GM18873 (cell line): Measurements from ENCODE around the gene PARD6G.

Experiments
- ATAC-seq: cut with Tn5 transposase; IDR thresholded peaks from one replicate; pipeline ENCODE4 v1.9.1; 2021; ENCODE audit warnings: mild to moderate bottlenecking, moderate library complexity, moderate number of reproducible peaks; ENCODE audit not compliant: unreplicated experiment, low FRiP score

The PARD6G gene

DNA sequence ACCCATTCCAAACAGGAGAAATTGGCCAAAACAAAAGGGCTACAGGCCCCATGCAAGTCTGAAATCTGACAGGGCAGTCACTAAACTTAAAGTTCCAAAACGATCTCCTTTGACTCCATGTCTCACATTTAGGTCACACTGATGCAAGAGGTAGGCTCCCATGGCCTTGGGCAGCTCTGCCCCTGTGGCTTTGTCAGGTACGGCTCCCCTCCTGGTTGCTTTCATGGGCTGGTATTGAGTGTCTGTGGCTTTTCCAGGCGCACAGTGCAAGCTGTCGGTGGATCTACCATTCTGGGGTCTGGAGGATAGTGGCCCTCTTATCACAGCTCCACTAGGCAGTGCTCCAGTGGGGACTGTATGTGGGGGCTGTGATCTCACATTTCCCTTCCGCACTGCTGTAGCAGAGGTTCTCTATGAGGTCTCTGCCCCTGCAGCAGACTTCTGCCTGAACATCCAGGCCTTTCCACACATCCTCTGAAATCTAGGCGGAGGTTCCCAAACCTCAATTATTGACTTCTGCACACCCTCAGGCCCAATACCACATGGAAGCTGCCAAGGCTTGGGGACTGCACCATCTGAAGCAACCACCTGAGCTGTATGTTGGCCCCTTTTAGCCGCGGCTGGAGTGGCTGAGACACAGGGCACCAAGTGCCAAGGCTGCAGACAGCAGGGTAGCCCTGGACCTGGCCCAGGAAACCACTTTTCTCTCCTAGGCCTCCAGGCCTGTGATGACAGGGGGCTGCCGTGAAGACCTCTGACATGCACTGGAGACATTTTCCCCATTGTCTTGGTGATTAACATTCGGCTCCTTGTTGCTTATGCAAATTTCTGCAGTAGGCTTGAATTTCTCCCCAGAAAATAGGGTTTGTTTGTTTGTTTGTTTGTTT, 28.7 kb downstream of the PARD6G start:
- ATAC-seq, result no peak

DNA sequence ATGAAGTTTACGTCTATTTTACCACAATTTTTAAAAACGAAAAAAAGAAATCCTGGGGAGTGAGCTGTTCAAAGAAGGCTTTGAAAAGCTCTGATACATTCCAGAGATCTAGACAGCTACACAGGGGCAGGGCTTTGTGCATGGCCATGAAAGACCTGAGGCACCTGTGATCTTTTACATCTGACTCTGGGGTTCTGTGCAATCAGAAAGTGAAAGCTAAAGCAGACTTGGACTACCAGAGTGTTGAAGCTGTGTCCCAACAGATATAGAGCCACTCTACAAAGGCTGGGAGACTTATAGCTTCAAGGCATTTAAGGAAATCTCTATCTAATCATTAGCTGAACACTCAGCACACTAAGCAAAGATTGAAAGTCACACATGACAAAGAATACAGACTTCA, 34.1 kb downstream of the PARD6G start:
- peak; percentile 42 for ATAC-seq

- ATAC-seq, result peak; percentile 60
These were observed 36.8 kb downstream of the PARD6G start for GRCh38 chr18:80210312-80211083.

GRCh38 chr18:80208620-80209019, 38.7 kb downstream of the PARD6G start:
- ATAC-seq, result no peak

- no peak for ATAC-seq
These were observed 42.0 kb downstream of the PARD6G start for GRCh38 chr18:80205294-80205693.

DNA sequence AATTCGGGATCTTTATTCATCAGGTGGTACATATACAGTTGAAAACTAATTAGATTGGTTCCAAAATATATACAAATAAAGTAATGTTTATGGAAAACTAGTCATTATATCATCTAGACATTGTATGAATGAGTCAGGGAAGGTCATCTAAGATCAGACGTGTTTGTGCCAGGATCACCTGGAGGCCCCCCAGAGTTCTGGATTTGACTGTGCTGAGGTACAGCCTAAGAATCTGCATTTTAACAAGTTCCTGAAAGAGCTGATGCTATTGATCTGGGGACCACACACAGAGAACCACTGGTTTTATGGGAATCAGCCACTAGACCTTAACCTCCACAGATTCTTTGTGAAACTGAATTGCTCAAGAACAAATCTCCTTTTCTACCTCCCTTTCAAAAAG, 43.2 kb downstream of the PARD6G start:
- ATAC-seq, result no peak

DNA sequence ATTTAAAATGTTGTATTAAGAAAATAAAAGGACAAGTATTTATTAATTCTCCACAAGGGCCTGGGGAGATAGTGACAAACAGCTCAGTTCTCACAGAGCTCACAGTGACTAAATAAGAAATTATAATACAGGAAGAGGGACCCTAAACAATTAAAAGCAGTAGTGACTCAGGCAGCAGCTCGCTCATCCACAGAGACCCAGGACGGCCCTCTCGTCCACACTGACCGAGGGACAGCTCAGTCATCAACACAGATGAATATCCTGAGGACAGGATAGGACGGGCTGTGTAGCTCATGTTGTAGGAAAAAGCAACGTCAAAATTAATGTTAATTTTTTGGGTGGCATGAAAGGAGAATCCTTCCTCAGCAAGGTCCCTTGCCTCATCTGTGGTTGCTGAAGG, 44.1 kb downstream of the PARD6G start:
- ATAC-seq, result no peak

GRCh38 chr18:80202264-80202998, 44.9 kb downstream of the PARD6G start:
- peak; percentile 84 for ATAC-seq

GRCh38 chr18:80201739-80202138, 45.6 kb downstream of the PARD6G start:
- ATAC-seq, result peak; percentile 6

DNA sequence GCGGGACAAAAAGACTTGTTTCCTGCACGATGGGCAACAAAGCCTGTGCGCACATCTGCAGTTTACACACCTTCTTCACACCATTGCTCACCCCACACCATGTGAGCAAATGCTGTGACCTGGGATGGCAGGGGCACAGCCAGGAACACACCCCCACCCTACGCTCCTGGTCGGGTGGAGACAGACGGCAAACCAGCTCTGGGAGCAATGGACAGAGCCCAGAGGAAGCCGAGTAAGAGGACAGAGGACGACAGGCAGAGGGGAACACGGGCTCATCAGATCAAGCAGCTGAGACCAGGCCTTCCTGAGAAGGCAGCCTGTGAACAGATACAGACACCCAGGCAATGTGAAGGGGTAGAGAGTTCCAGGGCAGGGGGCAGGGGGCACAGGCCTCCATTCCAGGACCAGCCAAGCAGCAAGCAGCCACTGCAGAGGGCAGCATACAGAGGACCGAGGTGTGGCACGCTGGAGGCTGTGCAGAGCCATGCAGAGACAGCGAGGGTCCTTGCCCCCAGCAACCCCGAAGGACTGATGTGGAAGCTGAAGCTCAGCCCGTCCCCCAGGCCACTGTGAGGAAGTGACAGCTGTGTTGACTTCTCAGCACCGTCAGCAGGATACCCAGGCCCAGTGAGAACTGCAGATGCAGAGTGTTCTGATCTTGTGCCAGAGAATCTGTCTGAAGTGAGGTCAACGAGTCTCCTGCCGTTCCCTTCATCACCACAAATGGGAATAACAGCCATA, 46.2 kb downstream of the PARD6G start:
- ATAC-seq, result no peak

DNA sequence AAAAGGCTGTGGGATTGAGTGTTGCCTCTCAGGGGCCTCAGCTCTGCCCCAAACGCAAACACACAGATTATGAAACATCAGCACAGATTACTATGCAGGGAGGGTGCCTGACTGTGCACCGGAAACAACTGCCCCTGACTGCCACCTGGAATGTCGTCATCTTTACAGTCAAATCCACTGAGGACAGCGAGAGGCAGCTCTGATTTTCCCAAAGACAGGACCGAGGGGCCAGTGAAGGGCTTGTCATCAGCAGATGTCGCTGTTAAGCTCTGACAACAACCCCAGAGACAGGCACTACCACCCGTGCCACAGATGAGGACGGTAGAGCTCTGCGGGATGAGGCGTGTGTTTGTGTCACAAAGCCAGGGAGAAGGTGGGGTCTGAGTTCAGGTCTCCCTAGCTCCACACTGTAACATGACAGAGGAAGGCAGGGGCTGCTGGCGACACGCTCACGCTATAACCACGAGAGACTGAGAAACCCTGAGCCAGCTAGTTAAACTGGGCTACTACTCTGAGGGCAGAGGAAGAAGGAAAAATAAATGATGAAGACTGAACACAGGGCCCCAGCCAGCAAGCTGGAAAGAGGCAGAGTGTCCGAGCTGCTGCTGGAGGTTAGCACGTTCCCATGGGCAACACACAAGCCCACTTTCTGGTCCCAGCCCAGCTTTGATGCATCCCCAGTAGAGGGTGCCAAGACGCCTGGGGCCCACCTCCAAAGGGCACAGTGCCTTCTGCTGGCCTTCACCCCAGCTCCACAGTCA, 47.0 kb downstream of the PARD6G start:
- ATAC-seq, result no peak

DNA sequence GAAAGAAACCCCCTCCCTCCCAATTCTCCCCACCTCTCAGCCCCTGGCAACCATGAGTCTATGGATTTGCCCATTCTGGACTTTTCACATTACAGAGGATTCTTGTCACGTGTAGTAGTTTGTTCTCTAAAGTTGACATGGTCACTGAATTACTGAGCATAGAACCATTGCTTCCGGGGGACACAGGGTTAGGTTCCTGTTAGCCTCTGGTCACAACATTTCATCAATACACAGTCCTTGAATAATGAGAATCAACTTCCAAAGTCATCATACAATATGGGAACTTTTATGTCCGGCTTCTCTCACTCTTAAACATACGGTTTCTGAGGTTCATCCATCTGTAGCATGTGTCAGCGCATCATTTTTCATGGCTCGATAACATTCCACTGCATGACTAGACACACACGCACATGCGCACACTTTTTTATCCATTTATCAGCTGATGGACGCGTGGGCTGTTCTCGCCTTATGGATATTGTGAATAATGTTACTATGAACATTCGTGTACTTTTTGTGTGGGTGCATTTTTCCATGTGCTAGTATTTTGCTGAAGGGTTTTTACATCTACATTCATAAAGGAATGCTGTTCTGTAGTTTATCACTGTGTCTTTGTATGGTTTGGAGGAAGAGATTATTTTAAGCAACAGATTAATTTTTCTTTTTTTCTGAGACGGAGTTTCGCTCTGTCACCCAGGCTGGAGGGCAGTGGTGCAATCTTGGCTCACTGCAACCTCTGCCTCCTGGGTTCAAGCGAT, 48.1 kb downstream of the PARD6G start:
- ATAC-seq, result no peak

- ATAC-seq, result no peak
These were observed 48.9 kb downstream of the PARD6G start for GRCh38 chr18:80198391-80198790.

GRCh38 chr18:80197528-80197927, 49.8 kb downstream of the PARD6G start:
- ATAC-seq, result no peak

DNA sequence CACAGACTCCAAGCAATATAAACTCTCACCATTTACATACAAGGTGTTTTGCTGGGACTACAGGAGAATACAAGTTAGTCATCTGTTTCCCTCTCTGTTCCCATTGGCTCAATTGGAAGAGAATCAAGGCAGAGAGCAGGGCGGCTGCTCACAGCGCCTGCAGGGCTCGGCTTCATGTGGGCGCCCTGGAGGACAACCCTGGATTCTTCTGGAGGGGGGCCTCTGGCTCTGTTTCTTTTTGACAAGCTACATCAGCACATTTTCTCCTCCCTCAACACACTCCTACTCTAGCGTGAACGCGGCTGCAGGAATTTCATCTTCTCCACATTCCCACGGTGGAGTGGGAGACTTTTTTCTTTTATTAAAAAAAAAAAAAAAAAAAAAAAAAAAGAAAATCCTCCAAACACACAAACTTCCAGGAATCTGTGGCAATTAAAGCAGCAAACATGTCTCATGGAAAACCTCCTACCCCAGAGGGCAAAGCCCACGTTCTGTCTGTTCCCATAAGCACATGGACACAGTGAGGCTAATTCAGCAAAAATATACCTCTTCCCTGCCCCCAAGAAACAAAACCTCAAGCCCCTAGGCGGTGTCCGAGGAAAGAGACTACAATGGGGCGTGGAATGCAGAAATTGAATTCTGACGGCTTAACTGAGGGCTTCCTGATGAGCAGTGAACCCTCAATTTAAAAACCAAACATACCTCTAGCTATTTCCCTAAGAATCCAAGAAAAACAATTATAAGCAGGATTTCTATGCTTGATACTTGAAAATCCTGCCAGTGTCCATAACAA, 50.6 kb downstream of the PARD6G start:
- no peak for ATAC-seq

DNA sequence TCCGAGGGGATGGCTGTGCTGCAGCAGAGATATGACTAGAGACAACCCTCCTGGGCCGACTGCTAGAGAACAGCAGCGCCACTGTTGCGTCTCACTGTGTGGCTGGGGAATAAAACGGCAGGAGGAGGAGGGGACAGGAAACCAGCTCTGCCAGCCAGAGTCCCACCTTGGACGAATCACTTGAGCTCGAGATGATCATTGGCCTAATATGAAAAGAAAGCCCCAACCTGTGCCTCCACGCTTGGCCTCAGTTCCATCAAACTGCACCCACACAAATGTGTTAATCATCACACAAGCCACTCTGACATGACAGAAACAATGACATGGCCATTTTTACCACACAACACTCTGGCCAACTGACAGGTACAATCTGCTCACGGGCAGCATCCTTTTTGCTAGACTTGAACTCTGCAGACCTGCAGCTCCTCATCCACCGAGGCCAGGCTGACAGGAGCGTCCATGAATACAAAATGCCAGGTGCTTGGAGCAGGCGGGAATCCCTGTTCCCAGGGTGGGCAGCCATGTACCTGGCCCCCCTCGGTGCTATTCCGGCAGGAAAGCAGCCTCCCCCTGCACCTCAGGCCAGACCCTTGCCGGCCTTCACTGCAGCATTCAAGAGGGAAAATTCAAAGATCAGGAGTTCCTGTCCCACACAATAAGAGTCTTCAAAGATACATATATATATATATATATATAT, 52.3 kb downstream of the PARD6G start:
- ATAC-seq, result peak; percentile 64

- no peak for ATAC-seq
These were observed 53.6 kb downstream of the PARD6G start for GRCh38 chr18:80193701-80194100.
